ENCODE measurements around the gene CELA2B. TPM values are rescaled to one million over a fixed set of nuclear protein-coding genes. Genes with fewer than 3 reads are reported as not detected.

Gene CELA2B
- total RNA-seq, 1 donor from 2014 or later, result not detected

- DNase-seq, result no peak
- intact Hi-C loops (cut with micrococcal nuclease), result no loop called here
- Histone ChIP-seq H3K36me3 (peaks cover 33% of the 10 kb centered on the region), H3K27ac (replicated peaks) (no peak overlapping the region), H3K27me3 (ENCODE audit: low read depth) (no peaks in the 10 kb centered on the region), H3K4me1 (peaks cover 19% of the 10 kb centered on the region), H3K9me3 (replicated peaks) (no peaks in the 10 kb centered on the region), H3K4me3 (no peak overlapping the region)
- TF ChIP-seq CTCF (IDR thresholded peaks at IDR 0.05; ENCODE audit: borderline replicate concordance), result no peak
Measured at GRCh38 chr1:15531003-15531402, 55.1 kb downstream of the CELA2B start.

GRCh38 chr1:15531682-15532081 is 55.8 kb downstream of the CELA2B start:
- H3K9me3 ChIP-seq (replicated peaks), result no peaks in the 10 kb centered on the region
- DNase-seq, result no peak
- peaks cover 16% of the 10 kb centered on the region for H3K4me1 ChIP-seq
- intact Hi-C loops (cut with micrococcal nuclease), result no loop called here
- TF ChIP-seq CTCF (IDR thresholded peaks at IDR 0.05; ENCODE audit: borderline replicate concordance), result no peak
- H3K27ac ChIP-seq (replicated peaks), result no peak overlapping the region
- no peaks in the 10 kb centered on the region for H3K27me3 ChIP-seq (ENCODE audit: low read depth)
- peaks cover 40% of the 10 kb centered on the region for H3K36me3 ChIP-seq
- H3K4me3 ChIP-seq, result no peak overlapping the region

- H3K4me3 ChIP-seq, result no peak overlapping the region
- no peaks in the 10 kb centered on the region for H3K27me3 ChIP-seq (ENCODE audit: low read depth)
- TF ChIP-seq CTCF (IDR thresholded peaks at IDR 0.05; ENCODE audit: borderline replicate concordance), result no peak
- intact Hi-C loops (cut with micrococcal nuclease), result no loop called here
- DNase-seq, result no peak
- H3K36me3 ChIP-seq, result peaks cover 80% of the 10 kb centered on the region
- no peaks in the 10 kb centered on the region for H3K9me3 ChIP-seq (replicated peaks)
- no peak overlapping the region for H3K27ac ChIP-seq (replicated peaks)
- no peaks in the 10 kb centered on the region for H3K4me1 ChIP-seq
Measured at GRCh38 chr1:15538771-15539170, 62.9 kb downstream of the CELA2B start.

- intact Hi-C loops (cut with micrococcal nuclease), result loop anchor here (10.0 kb wide), 1 partner anchor 65 kb away; no protein-coding TSS in a partner anchor
- Histone ChIP-seq H3K9me3 (replicated peaks) (no peaks in the 10 kb centered on the region), H3K36me3 (peaks cover 83% of the 10 kb centered on the region), H3K27me3 (ENCODE audit: low read depth) (no peaks in the 10 kb centered on the region), H3K4me1 (no peaks in the 10 kb centered on the region), H3K4me3 (no peak overlapping the region), H3K27ac (replicated peaks) (no peak overlapping the region)
- no peak for DNase-seq
- no peak for TF ChIP-seq CTCF (IDR thresholded peaks at IDR 0.05; ENCODE audit: borderline replicate concordance)
Measured at GRCh38 chr1:15540186-15540585, 64.3 kb downstream of the CELA2B start.

Other genes starting within 250 kb of the CELA2B start
- gene FHAD1, start 228.9 kb upstream of the CELA2B start, total RNA-seq, result not detected
- gene EFHD2, start 66.2 kb upstream of the CELA2B start, total RNA-seq, result 15.0 TPM
- not detected for gene CTRC, start 37.7 kb upstream of the CELA2B start, total RNA-seq
- gene CELA2A, start 19.4 kb upstream of the CELA2B start, total RNA-seq, result not detected
- 14.1 TPM for gene CASP9, start 48.1 kb downstream of the CELA2B start, total RNA-seq
- 16.2 TPM for gene DNAJC16, start 50.7 kb downstream of the CELA2B start, total RNA-seq
- gene AGMAT, start 108.9 kb downstream of the CELA2B start, total RNA-seq, result not detected
- 22.5 TPM for gene DDI2, start 141.4 kb downstream of the CELA2B start, total RNA-seq
- 90.3 TPM for gene PLEKHM2, start 208.2 kb downstream of the CELA2B start, total RNA-seq